OCI-LY3 (cell line): ENCODE results near the gene DOK5.

Experiments used
- H2AFZ ChIP-seq: fragments of 200-600, 300-600 bp; shearing (Covaris generic); 2 replicates; pipeline ENCODE4 v1.6.0; 2014; ENCODE audit warnings: antibody characterized with exemption, low read depth, low read length
- H3K27ac ChIP-seq: fragments of 200-600, 300-600 bp; sonication (generic); 2 replicates; pipeline ENCODE4 v1.5.1; 2014; ENCODE audit warnings: mild to moderate bottlenecking, low read length, moderate library complexity, mixed read lengths
- H3K27me3 ChIP-seq: fragments of 200-600, 300-600 bp; sonication (generic); 2 replicates; pipeline ENCODE4 v1.6.1; 2014; ENCODE audit warnings: low read depth, low read length, mixed read lengths
- H3K36me3 ChIP-seq: fragments of 200-600, 300-600 bp; sonication (generic); replicated peaks from 2 replicates; pipeline ENCODE3; 2014; ENCODE audit warnings: low read depth, low read length, mixed read lengths
- H3K4me1 ChIP-seq: fragments of 300-600, 200-600 bp; sonication (generic); 2 replicates; pipeline ENCODE4 v1.6.1; 2014; ENCODE audit warnings: low read length, mixed read lengths
- H3K4me2 ChIP-seq: fragments of 200-600, 300-600 bp; sonication (generic); 2 replicates; pipeline ENCODE4 v1.6.1; 2014; ENCODE audit warnings: low read length, mixed read lengths
- H3K4me3 ChIP-seq: fragments of 300-600, 200-600 bp; sonication (generic); 2 replicates; pipeline ENCODE4 v1.5.1; 2014; ENCODE audit warnings: antibody characterized with exemption, mild to moderate bottlenecking, low read length, moderate library complexity
- H3K79me2 ChIP-seq: fragments of 300-600, 200-600 bp; shearing (Covaris generic); 2 replicates; pipeline ENCODE4 v1.6.1; 2014; ENCODE audit warnings: mild to moderate bottlenecking, low read length, mixed read lengths
- H3K9ac ChIP-seq: fragments of 300-600, 200-600 bp; shearing (Covaris generic); 2 replicates; pipeline ENCODE4 v1.6.0; 2014; ENCODE audit warnings: mild to moderate bottlenecking, low read length, moderate library complexity
- H3K9me3 ChIP-seq: fragments of 200-600, 300-600 bp; shearing (Covaris generic); 2 replicates; pipeline ENCODE4 v1.6.1; 2014; ENCODE audit warnings: low read length, mixed read lengths; ENCODE audit not compliant: insufficient read depth
- H4K20me1 ChIP-seq: fragments of 200-600, 300-600 bp; sonication (generic); 2 replicates; pipeline ENCODE4 v1.6.1; 2016; ENCODE audit warnings: low read length, mixed read lengths; ENCODE audit not compliant: insufficient read depth
- CTCF ChIP-seq: fragments of 200-600, 300-600 bp; sonication (generic); IDR thresholded peaks from 2 replicates; pipeline ENCODE4 v1.5.1; 2014; ENCODE audit warnings: antibody characterized with exemption, low read length, low read depth
- EZH2phosphoT487 ChIP-seq: fragments of 200-600 bp; shearing (Covaris generic); IDR thresholded peaks from 2 replicates; pipeline ENCODE4 v1.6.1; 2018; ENCODE audit warnings: antibody characterized with exemption, mixed run types, low read depth

DOK5 gene

GRCh38 chr20:54464003-54464402 lies 11.4 kb upstream of the DOK5 start:
- no peaks in the 10 kb centered on the region for H3K79me2 ChIP-seq
- no peak overlapping the region for H3K27ac ChIP-seq
- TF ChIP-seq EZH2phosphoT487 (no peak), CTCF (no peak)
- H3K36me3 ChIP-seq: no peaks in the 10 kb centered on the region
- no peaks in the 10 kb centered on the region for H3K27me3 ChIP-seq
- H3K9ac ChIP-seq: no peak overlapping the region
- peaks cover 24% of the 10 kb centered on the region; the same call in 1 of the 2 replicates for H3K9me3 ChIP-seq
- H2AFZ ChIP-seq: no peak overlapping the region
- H3K4me2 ChIP-seq: no peak overlapping the region
- no peaks in the 10 kb centered on the region for H4K20me1 ChIP-seq
- H3K4me1 ChIP-seq: no peaks in the 10 kb centered on the region
- no peak overlapping the region for H3K4me3 ChIP-seq

GRCh38 chr20:54466127-54466526 lies 9.3 kb upstream of the DOK5 start:
- no peak overlapping the region for H3K27ac ChIP-seq

GRCh38 chr20:54467622-54468021 lies 7.8 kb upstream of the DOK5 start:
- no peak overlapping the region for H2AFZ ChIP-seq
- no peak for TF ChIP-seq EZH2phosphoT487
- H3K79me2 ChIP-seq: no peaks in the 10 kb centered on the region
- no peaks in the 10 kb centered on the region for H4K20me1 ChIP-seq
- no peak overlapping the region for H3K27ac ChIP-seq
- peaks cover 19% of the 10 kb centered on the region for H3K9me3 ChIP-seq
- H3K27me3 ChIP-seq: no peaks in the 10 kb centered on the region
- H3K36me3 ChIP-seq: peaks cover 12% of the 10 kb centered on the region
- no peak overlapping the region for H3K4me2 ChIP-seq
- H3K4me1 ChIP-seq: peaks cover 3% of the 10 kb centered on the region
- H3K9ac ChIP-seq: no peak overlapping the region
- no peak overlapping the region for H3K4me3 ChIP-seq

More at GRCh38 chr20:54466127-54466526, 9.3 kb upstream of the DOK5 start:
- H3K36me3 ChIP-seq: no peaks in the 10 kb centered on the region
- no peak for TF ChIP-seq CTCF
- TF ChIP-seq EZH2phosphoT487: no peak
- H3K9ac ChIP-seq: no peak overlapping the region
- no peak overlapping the region for H3K4me3 ChIP-seq
- no peaks in the 10 kb centered on the region for H3K79me2 ChIP-seq
- H3K9me3 ChIP-seq: peaks cover 14% of the 10 kb centered on the region; the same call in 1 of the 2 replicates
- no peaks in the 10 kb centered on the region for H3K27me3 ChIP-seq
- H4K20me1 ChIP-seq: no peaks in the 10 kb centered on the region
- no peak overlapping the region for H3K4me2 ChIP-seq
- no peaks in the 10 kb centered on the region for H3K4me1 ChIP-seq
- H2AFZ ChIP-seq: no peak overlapping the region; the same call in 1 of the 2 replicates

GRCh38 chr20:54468082-54468481 lies 7.3 kb upstream of the DOK5 start:
- Histone ChIP-seq H3K9me3 (peaks cover 18% of the 10 kb centered on the region), H3K36me3 (peaks cover 15% of the 10 kb centered on the region), H2AFZ (no peak overlapping the region)

More at GRCh38 chr20:54468082-54468481, 7.3 kb upstream of the DOK5 start:
- Histone ChIP-seq H3K4me1 (peaks cover 3% of the 10 kb centered on the region), H3K79me2 (no peaks in the 10 kb centered on the region), H3K27ac (no peak overlapping the region), H3K4me3 (no peak overlapping the region), H3K9ac (no peak overlapping the region), H4K20me1 (no peaks in the 10 kb centered on the region), H3K27me3 (no peaks in the 10 kb centered on the region), H3K4me2 (no peak overlapping the region)
- TF ChIP-seq CTCF (no peak), EZH2phosphoT487 (no peak)
